Suprapubic skin (tissue), 4 donors: ENCODE data around the gene IL17RD.

Experiments
- CTCF ChIP-seq, 2 donors: fragments of 200-600 bp in 1 of 2; fragments of 450-650 bp in 1 of 2; sonication (generic) in 1 of 2; IDR thresholded peaks; one replicate each; pipeline ENCODE4 v1.5.1; 2016 to 2019; ENCODE audit warnings: antibody characterized with exemption in 2 of 2, mild to moderate bottlenecking in 1 of 2, moderate library complexity in 1 of 2
- EP300 ChIP-seq: sonication (generic); formaldehyde crosslinking; IDR thresholded peaks from one replicate; pipeline ENCODE4 v1.6.1; 2017; ENCODE audit warnings: antibody characterized with exemption
- POLR2A ChIP-seq, 2 donors: fragments of 450-650 bp; IDR thresholded peaks; one replicate each; pipeline ENCODE4 v1.6.1; 2017; ENCODE audit warnings: antibody characterized with exemption in 2 of 2, mild to moderate bottlenecking in 2 of 2, moderate library complexity in 2 of 2
- POLR2AphosphoS5 ChIP-seq, 3 donors: sonication (generic); formaldehyde crosslinking; IDR thresholded peaks; one replicate each; pipeline ENCODE4 v1.6.1; 2017; ENCODE audit warnings: antibody characterized with exemption in 3 of 3

DNA sequence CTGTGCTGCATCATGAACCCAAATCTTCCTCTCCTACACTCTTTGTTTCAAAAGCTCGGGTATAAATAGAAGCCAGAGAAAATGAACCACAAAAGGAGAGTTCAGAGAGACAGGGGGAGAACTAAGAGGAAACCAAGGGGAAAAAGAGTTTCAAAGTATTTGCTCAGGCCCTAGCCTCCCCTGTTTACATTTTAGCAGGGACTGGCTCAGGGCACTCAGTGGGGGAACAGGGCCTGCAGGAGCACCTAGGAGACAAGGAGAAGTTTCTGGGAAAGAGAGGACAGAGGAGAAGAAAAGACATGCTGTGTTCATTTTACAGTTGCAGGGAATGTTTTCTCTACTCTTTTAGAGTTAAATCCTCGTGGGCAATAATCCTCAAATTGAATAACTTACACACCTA lies 8.5 kb upstream of the IL17RD start:
- TF ChIP-seq CTCF (IDR thresholded peaks at IDR 0.05) (no peak), POLR2A (IDR thresholded peaks at IDR 0.05) (no peak), EP300 (no peak), POLR2AphosphoS5 (IDR thresholded peaks at IDR 0.05) (no peak)
